ENCODE measurements around the gene CRACDL. TPM values are rescaled to one million over a fixed set of nuclear protein-coding genes. Genes with fewer than 3 reads are reported as not detected.

The CRACDL gene
- total RNA-seq = 0.48 and 1.1 TPM in 2 replicates

GRCh38 chr2:98935777-98936352 is at the start of gene CRACDL:
CRACDL (minus strand) TSS chr2:98936225; CDS start chr2:98846800, 89,425 bp downstream.

Other genes starting within 250 kb of the CRACDL start
- gene MGAT4A, start 205.1 kb downstream of the CRACDL start, total RNA-seq = 2.4 and 4.3 TPM in 2 replicates
- 1.7 TPM in 1 of 2 replicates, not detected in the other for gene C2orf15, start 205.5 kb upstream of the CRACDL start, total RNA-seq
- gene TSGA10, start 218.7 kb upstream of the CRACDL start, total RNA-seq = 2.8 and 3.6 TPM in 2 replicates
- gene LIPT1, start 218.7 kb upstream of the CRACDL start, total RNA-seq = 2.4 and 3.6 TPM in 2 replicates
- gene MITD1, start 244.8 kb upstream of the CRACDL start, total RNA-seq = 13.2 and 24.6 TPM in 2 replicates
- gene MRPL30, start 245.0 kb upstream of the CRACDL start, total RNA-seq = 34.5 and 37.1 TPM in 2 replicates